T-cell (primary cell): ENCODE measurements around the gene CROCC. TPM values are rescaled to one million over a fixed set of nuclear protein-coding genes. Genes with fewer than 3 reads are reported as not detected.

Experiments used
- ATAC-seq, 4 experiments: fragments of 200-7000 bp in 3 of 4; fragments of 150-1000 bp in 1 of 4; cut with Tn5 transposase; replicated peaks in 1 of 4; 1 replicate in 3 of 4; 2 replicates in 1 of 4; pipeline ENCODE4 v1.10.0; 2021; ENCODE audit warnings: moderate library complexity in 3 of 4, mild to moderate bottlenecking in 2 of 4, moderate number of reproducible peaks in 1 of 4
- CTCF ChIA-PET, 2 donors: fragments of 300-600 bp; sonication (Branson Sonifier 250); formaldehyde crosslinking; loops; one replicate each; lab custom pipeline; 2022; ENCODE audit warnings: antibody characterized with exemption in 2 of 2; lab: Charles Lee
- POLR2A ChIA-PET, 2 donors: fragments of 300-600 bp; sonication (Branson Sonifier 250); formaldehyde crosslinking; loops; one replicate each; lab custom pipeline; 2022; ENCODE audit warnings: antibody characterized with exemption in 2 of 2; lab: Charles Lee
- DNase-seq, 35 experiments: peaks; one replicate each; pipeline versions ENCODE4 v3.0.0 to v3.0.0-alpha.2; 2013 to 2023
- H3K27ac ChIP-seq: one replicate; pipeline ENCODE4 v1.5.1; 2013; ENCODE audit warnings: low read length
- H3K27me3 ChIP-seq, 2 experiments: replicated peaks in 1 of 2; 1 replicate in 1 of 2; 2 replicates in 1 of 2; pipeline versions ENCODE4 v1.6.1 to v1.7.0; 2013; ENCODE audit warnings: low read length in 1 of 2, mixed read lengths in 1 of 2; ENCODE audit not compliant: control insufficient read depth in 2 of 2, insufficient read depth in 2 of 2; ENCODE audit errors: extremely low read depth in 1 of 2
- H3K36me3 ChIP-seq, 2 donors: 1 replicate in 1 of 2; 2 replicates in 1 of 2; pipeline versions ENCODE4 v1.6.1 to v1.7.0; 2013; ENCODE audit warnings: low read length in 1 of 2; ENCODE audit not compliant: control insufficient read depth in 2 of 2, insufficient read depth in 1 of 2; ENCODE audit errors: extremely low read depth in 1 of 2
- H3K4me1 ChIP-seq, 2 experiments: 1 replicate in 1 of 2; 2 replicates in 1 of 2; pipeline versions ENCODE4 v1.6.1 to v1.7.0; 2013; ENCODE audit warnings: low read length in 2 of 2, mixed read lengths in 1 of 2; ENCODE audit not compliant: insufficient read depth in 2 of 2, control insufficient read depth in 1 of 2; ENCODE audit errors: extremely low read depth in 1 of 2
- H3K4me3 ChIP-seq, 2 donors: 1 replicate in 1 of 2; 2 replicates in 1 of 2; pipeline versions ENCODE4 v1.5.1 to v1.7.0; 2013; ENCODE audit warnings: mild to moderate bottlenecking in 2 of 2, low read length in 1 of 2, moderate library complexity in 1 of 2; ENCODE audit not compliant: control insufficient read depth in 1 of 2; ENCODE audit errors: extremely low read depth in 1 of 2
- H3K9me3 ChIP-seq: 2 replicates; pipeline ENCODE4 v1.7.0; 2013
- H3K27ac Mint-ChIP-seq, 2 donors: one replicate each; pipeline ENCODE4 v1.8.0; 2020 to 2021; ENCODE audit warnings: mild to moderate bottlenecking in 2 of 2, mixed read lengths in 2 of 2
- H3K27me3 Mint-ChIP-seq, 2 donors: one replicate each; pipeline ENCODE4 v1.8.0; 2021 to 2022; ENCODE audit warnings: mixed read lengths in 2 of 2
- H3K36me3 Mint-ChIP-seq: one replicate; pipeline ENCODE4 v1.8.0; 2021; ENCODE audit warnings: mixed read lengths
- H3K4me1 Mint-ChIP-seq, 3 donors: one replicate each; pipeline ENCODE4 v1.8.0; 2020 to 2022; ENCODE audit warnings: mixed read lengths in 3 of 3, mild to moderate bottlenecking in 1 of 3
- H3K4me3 Mint-ChIP-seq, 3 donors: one replicate each; pipeline ENCODE4 v1.8.0; 2020 to 2022; ENCODE audit warnings: mild to moderate bottlenecking in 3 of 3, mixed read lengths in 3 of 3, moderate library complexity in 3 of 3
- H3K9me3 Mint-ChIP-seq, 3 donors: one replicate each; pipeline ENCODE4 v1.8.0; 2020 to 2022; ENCODE audit warnings: mixed read lengths in 3 of 3
- WGBS: methylation state at CpG from one replicate; pipeline ENCODE4 v1.1.5; 2013; ENCODE audit warnings: missing lambda C conversion rate; ENCODE audit not compliant: insufficient coverage; 5-methylcytosine and 5-hydroxymethylcytosine counted together
- total RNA-seq, 35 experiments: library from RNA in 6 of 35; stranded (reverse) in 6 of 35; fragments of 120-200 nt in 1 of 35; gene quantifications; one replicate each; pipeline versions ENCODE4 v1.2.1 to v1.2.4 and lab custom pipeline; 2013 to 2026

The CROCC gene
- total RNA-seq, 5 donors from 2014 or later (not counting 1 experiment from before 2014, with no cell fraction given): 59.3 to 104 (median 86.4) TPM

- no peaks in the 10 kb centered on the region for H3K27me3 Mint-ChIP-seq
- H3K9me3 Mint-ChIP-seq: no peaks in the 10 kb centered on the region
- H3K4me3 ChIP-seq: no peak overlapping the region
- H3K27ac ChIP-seq: no peak overlapping the region
- H3K36me3 ChIP-seq: peaks cover 3 to 11% of the 10 kb centered on the region in 2 donors
- peak in 2 of 35 experiments; percentile 6 to 26 for DNase-seq
- 19% methylated on average over 6 of the region's 13 CpGs for WGBS
- ChIA-PET POLR2A (no interaction called here), CTCF (no interaction called here)
- peaks cover 7 to 24% of the 10 kb centered on the region in 2 experiments for H3K4me1 ChIP-seq
- H3K27ac Mint-ChIP-seq: no peak overlapping the region
- H3K27me3 ChIP-seq: no peaks in the 10 kb centered on the region
- peak overlapping the region in 1 of 3 donors; percentile 31 for H3K4me3 Mint-ChIP-seq
- peaks cover 6% of the 10 kb centered on the region for H3K36me3 Mint-ChIP-seq
- no peak for ATAC-seq
- peaks cover 19 to 23% (median 22%) of the 10 kb centered on the region in 3 donors for H3K4me1 Mint-ChIP-seq
- no peaks in the 10 kb centered on the region for H3K9me3 ChIP-seq
Measured at GRCh38 chr1:17013491-17014320, 92.0 kb downstream of the CROCC start.

GRCh38 chr1:17014671-17015567 is 93.2 kb downstream of the CROCC start:
- H3K27ac Mint-ChIP-seq: no peak overlapping the region
- Histone ChIP-seq H3K9me3 (no peaks in the 10 kb centered on the region), H3K36me3 (peaks cover 3 to 23% of the 10 kb centered on the region in 2 donors), H3K4me1 (peaks cover 7 to 21% of the 10 kb centered on the region in 2 experiments), H3K27ac (no peak overlapping the region), H3K27me3 (no peaks in the 10 kb centered on the region), H3K4me3 (no peak overlapping the region)
- no peaks in the 10 kb centered on the region for H3K9me3 Mint-ChIP-seq
- no peak for DNase-seq
- POLR2A ChIA-PET: no interaction called here
- 100% methylated on average over 1 of the region's 10 CpGs for WGBS
- H3K4me3 Mint-ChIP-seq: no peak overlapping the region
- peaks cover 18% of the 10 kb centered on the region for H3K36me3 Mint-ChIP-seq
- ATAC-seq: no peak
- no peaks in the 10 kb centered on the region for H3K27me3 Mint-ChIP-seq
- CTCF ChIA-PET: no interaction called here
- peaks cover 16 to 19% (median 16%) of the 10 kb centered on the region in 3 donors for H3K4me1 Mint-ChIP-seq

GRCh38 chr1:17016317-17016661 is 94.6 kb downstream of the CROCC start:
- Mint-ChIP-seq H3K9me3 (no peaks in the 10 kb centered on the region), H3K4me1 (peaks cover 5 to 7% (median 6%) of the 10 kb centered on the region in 3 donors), H3K27ac (no peak overlapping the region), H3K4me3 (no peak overlapping the region), H3K27me3 (no peaks in the 10 kb centered on the region), H3K36me3 (peaks cover 29% of the 10 kb centered on the region)
- Histone ChIP-seq H3K9me3 (no peaks in the 10 kb centered on the region), H3K4me3 (no peak overlapping the region), H3K36me3 (peaks cover 3 to 37% of the 10 kb centered on the region in 2 donors), H3K27ac (no peak overlapping the region), H3K27me3 (no peaks in the 10 kb centered on the region), H3K4me1 (peaks cover 0 to 7% of the 10 kb centered on the region in 2 experiments)
- no peak for DNase-seq
- ChIA-PET CTCF (no interaction called here), POLR2A (no interaction called here)
- 92% methylated on average over 2 of the region's 5 CpGs for WGBS
- ATAC-seq: no peak

GRCh38 chr1:17017435-17017834 is 95.7 kb downstream of the CROCC start:
- Mint-ChIP-seq H3K4me1 (peaks cover 0 to 3% (median 0%) of the 10 kb centered on the region in 3 donors), H3K36me3 (peaks cover 35% of the 10 kb centered on the region), H3K9me3 (no peaks in the 10 kb centered on the region), H3K27me3 (no peaks in the 10 kb centered on the region), H3K4me3 (no peak overlapping the region), H3K27ac (no peak overlapping the region)
- no peak overlapping the region for H3K4me3 ChIP-seq
- H3K36me3 ChIP-seq: peaks cover 9 to 48% of the 10 kb centered on the region in 2 donors
- H3K4me1 ChIP-seq: no peaks in the 10 kb centered on the region
- no peak overlapping the region for H3K27ac ChIP-seq
- no peak for DNase-seq
- ATAC-seq: no peak
- ChIA-PET POLR2A (interaction anchor here in 1 of 2 donors (0.7 kb wide), 1 partner anchor 60 kb away, joined by 7 read pairs; no protein-coding TSS in a partner anchor), CTCF (no interaction called here)
- no peaks in the 10 kb centered on the region for H3K9me3 ChIP-seq
- no peaks in the 10 kb centered on the region for H3K27me3 ChIP-seq
- 93% methylated on average over 4 of the region's 7 CpGs for WGBS

GRCh38 chr1:17018849-17019248 is 97.1 kb downstream of the CROCC start:
- Mint-ChIP-seq H3K36me3 (peaks cover 45% of the 10 kb centered on the region), H3K27ac (peak overlapping the region; percentile 75 to 82), H3K4me3 (no peak overlapping the region), H3K27me3 (no peaks in the 10 kb centered on the region), H3K9me3 (no peaks in the 10 kb centered on the region), H3K4me1 (peaks cover 0 to 3% (median 0%) of the 10 kb centered on the region in 3 donors)
- POLR2A ChIA-PET: interaction anchor here in 1 of 2 donors (0.6 kb wide), 1 partner anchor 37 kb away, joined by 3 read pairs; no protein-coding TSS in a partner anchor
- WGBS: 45% methylated on average over 1 of the region's 1 CpG
- peaks cover 13 to 62% of the 10 kb centered on the region in 2 donors for H3K36me3 ChIP-seq
- no peak overlapping the region for H3K27ac ChIP-seq
- no peak for ATAC-seq
- DNase-seq: no peak
- CTCF ChIA-PET: no interaction called here
- H3K27me3 ChIP-seq: no peaks in the 10 kb centered on the region
- H3K4me3 ChIP-seq: no peak overlapping the region
- H3K4me1 ChIP-seq: no peaks in the 10 kb centered on the region
- H3K9me3 ChIP-seq: no peaks in the 10 kb centered on the region

- H3K4me1 Mint-ChIP-seq: peaks cover 0 to 3% (median 0%) of the 10 kb centered on the region in 3 donors
- no peaks in the 10 kb centered on the region for H3K27me3 ChIP-seq
- no peak overlapping the region for H3K4me3 ChIP-seq
- no peak overlapping the region for H3K27ac Mint-ChIP-seq
- H3K27ac ChIP-seq: no peak overlapping the region
- H3K4me1 ChIP-seq: no peaks in the 10 kb centered on the region
- ATAC-seq (no peak), DNase-seq (no peak)
- no peaks in the 10 kb centered on the region for H3K27me3 Mint-ChIP-seq
- peaks cover 50% of the 10 kb centered on the region for H3K36me3 Mint-ChIP-seq
- no peaks in the 10 kb centered on the region for H3K9me3 Mint-ChIP-seq
- ChIA-PET CTCF (no interaction called here), POLR2A (interaction anchor here in 1 of 2 donors (0.6 kb wide), 1 partner anchor 289 kb away, joined by 8 read pairs; no protein-coding TSS in a partner anchor)
- H3K9me3 ChIP-seq: no peaks in the 10 kb centered on the region
- no peak overlapping the region for H3K4me3 Mint-ChIP-seq
- peaks cover 22 to 78% of the 10 kb centered on the region in 2 donors for H3K36me3 ChIP-seq
- WGBS: 100% methylated on average over 1 of the region's 2 CpGs
Measured at GRCh38 chr1:17020502-17020901, 98.8 kb downstream of the CROCC start.
